Measurements from ENCODE around the gene P3H3.
A peak's percentile ranks its signal among the peaks of the same experiment; 100 is the strongest.
"Not testable (repeated sequence)": the region's sequence is repeated elsewhere in the genome, so short reads cannot be mapped to it uniquely, and the experiment has no call there.

Gene P3H3

GRCh38 chr12:6868211-6869048, 40.2 kb downstream of the P3H3 start:
- no peak for DNase-seq
- no peaks in the 10 kb centered on the region for H3K9me3 ChIP-seq
- H3K36me3 ChIP-seq: peaks cover 57% of the 10 kb centered on the region
- peaks cover 14% of the 10 kb centered on the region for H3K4me1 ChIP-seq
- no peaks in the 10 kb centered on the region for H3K27me3 ChIP-seq
- peak overlapping the region; percentile 99 for H3K4me3 ChIP-seq (ENCODE audit: low read depth, low read length)
- peak; percentile 28; the same call in 1 of the 2 replicates for TF ChIP-seq CTCF (IDR thresholded peaks at IDR 0.05; ENCODE audit: low read depth, low read length)

GRCh38 chr12:6869049-6870021, 41.1 kb downstream of the P3H3 start:
- peaks cover 52% of the 10 kb centered on the region for H3K36me3 ChIP-seq
- TF ChIP-seq CTCF (IDR thresholded peaks at IDR 0.05; ENCODE audit: low read depth, low read length): peak; percentile 93
- H3K9me3 ChIP-seq: no peaks in the 10 kb centered on the region
- no peaks in the 10 kb centered on the region for H3K27me3 ChIP-seq
- peaks cover 14% of the 10 kb centered on the region for H3K4me1 ChIP-seq
- DNase-seq: peak; percentile 88
- peak overlapping the region; percentile 99 for H3K4me3 ChIP-seq (ENCODE audit: low read depth, low read length)

- not testable (repeated sequence) for H3K27me3 ChIP-seq; H3K4me3 ChIP-seq (ENCODE audit: low read depth, low read length); DNase-seq; H3K9me3 ChIP-seq
- Histone ChIP-seq H3K4me1 (peaks cover 14% of the 10 kb centered on the region), H3K36me3 (peaks cover 43% of the 10 kb centered on the region)
Measured at GRCh38 chr12:6870304-6870703, 42.1 kb downstream of the P3H3 start.

GRCh38 chr12:6871052-6871957, 43.1 kb downstream of the P3H3 start:
- peak; percentile 8; the same call in 1 of the 2 replicates for TF ChIP-seq CTCF (IDR thresholded peaks at IDR 0.05; ENCODE audit: low read depth, low read length)
- peak; percentile 48 for DNase-seq
- peak overlapping the region; percentile 86 for H3K4me3 ChIP-seq (ENCODE audit: low read depth, low read length)

GRCh38 chr12:6872073-6873048, 44.2 kb downstream of the P3H3 start:
- H3K9me3 ChIP-seq: no peaks in the 10 kb centered on the region
- peaks cover 32% of the 10 kb centered on the region for H3K36me3 ChIP-seq
- H3K4me3 ChIP-seq (ENCODE audit: low read depth, low read length): peak overlapping the region; percentile 86
- DNase-seq: peak; percentile 92
- peak; percentile 93 for TF ChIP-seq CTCF (IDR thresholded peaks at IDR 0.05; ENCODE audit: low read depth, low read length)
- no peaks in the 10 kb centered on the region for H3K27me3 ChIP-seq
- H3K4me1 ChIP-seq: peaks cover 8% of the 10 kb centered on the region; the same call in 1 of the 2 replicates

More at GRCh38 chr12:6871052-6871957, 43.1 kb downstream of the P3H3 start:
- peaks cover 34% of the 10 kb centered on the region for H3K36me3 ChIP-seq
- no peaks in the 10 kb centered on the region for H3K9me3 ChIP-seq
- no peaks in the 10 kb centered on the region for H3K27me3 ChIP-seq
- H3K4me1 ChIP-seq: peaks cover 14% of the 10 kb centered on the region

Measured in BE2C (cell line).